AML-193 (cell line): ENCODE results near the gene MAMLD1.
A peak's percentile ranks its signal among the peaks of the same experiment; 100 is the strongest.

Source experiments
- DNase-seq, 2 experiments: peaks; one replicate each; lab custom pipeline; 2025; lab: John Stamatoyannopoulos, UW

Gene MAMLD1

DNA sequence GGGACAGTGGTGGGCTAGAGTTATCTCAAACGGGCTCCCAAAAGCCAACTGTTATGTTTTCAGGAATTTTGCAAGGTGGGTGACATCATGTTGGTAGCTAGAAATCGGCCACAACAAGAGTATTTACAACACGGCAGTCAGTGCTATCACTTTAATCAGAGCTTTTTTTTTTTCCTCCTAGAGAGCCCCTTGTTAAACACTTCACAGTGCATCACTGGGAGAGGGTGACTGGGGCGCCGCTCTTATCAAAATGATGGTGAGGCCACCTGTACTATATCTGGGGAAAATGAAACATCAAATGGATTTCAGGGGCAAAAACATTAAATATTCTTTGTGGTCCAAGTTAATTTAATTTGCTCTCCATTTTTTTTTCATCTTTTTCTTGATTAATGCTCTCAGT, 44.9 kb downstream of the MAMLD1 start:
- no peak for DNase-seq

DNA sequence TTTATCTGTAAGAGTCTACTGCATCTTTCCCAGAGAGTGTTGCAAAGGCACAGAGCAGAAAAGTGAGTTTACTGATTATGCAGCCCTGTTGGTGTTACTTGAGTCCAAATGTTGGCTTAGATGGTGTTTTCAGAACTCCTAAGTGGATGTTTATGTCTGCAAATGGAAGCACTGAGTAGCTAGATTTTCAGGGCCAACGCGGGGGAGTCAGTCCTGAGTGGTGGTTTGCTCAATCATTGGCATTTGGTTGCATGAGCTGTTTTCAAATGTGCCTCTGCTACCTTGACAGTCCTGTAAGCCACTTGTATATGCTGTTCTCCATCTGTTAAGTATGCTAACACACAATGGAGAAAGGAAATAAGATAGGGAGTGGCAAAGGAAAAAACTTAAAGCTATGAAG, 45.4 kb downstream of the MAMLD1 start:
- no peak for DNase-seq

DNA sequence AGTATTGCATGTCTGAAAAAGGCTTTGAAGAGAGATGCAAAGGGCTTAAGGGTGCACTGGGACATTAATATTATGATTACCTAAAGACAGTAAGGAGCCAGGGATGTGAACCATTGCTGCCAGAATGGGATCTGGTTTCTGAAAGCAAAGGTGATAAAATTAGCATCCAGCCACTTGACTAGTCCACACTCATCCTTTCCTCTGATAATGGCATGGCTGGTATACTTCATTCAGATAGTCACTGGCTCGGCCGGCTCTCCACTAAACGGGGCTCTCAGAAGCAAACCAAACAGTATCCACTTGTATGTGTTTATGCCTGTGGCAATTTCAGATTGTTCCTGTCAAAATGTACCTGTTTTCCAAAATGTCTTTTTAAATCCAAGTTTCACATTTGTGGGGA, 46.4 kb downstream of the MAMLD1 start:
- DNase-seq: no peak

DNA sequence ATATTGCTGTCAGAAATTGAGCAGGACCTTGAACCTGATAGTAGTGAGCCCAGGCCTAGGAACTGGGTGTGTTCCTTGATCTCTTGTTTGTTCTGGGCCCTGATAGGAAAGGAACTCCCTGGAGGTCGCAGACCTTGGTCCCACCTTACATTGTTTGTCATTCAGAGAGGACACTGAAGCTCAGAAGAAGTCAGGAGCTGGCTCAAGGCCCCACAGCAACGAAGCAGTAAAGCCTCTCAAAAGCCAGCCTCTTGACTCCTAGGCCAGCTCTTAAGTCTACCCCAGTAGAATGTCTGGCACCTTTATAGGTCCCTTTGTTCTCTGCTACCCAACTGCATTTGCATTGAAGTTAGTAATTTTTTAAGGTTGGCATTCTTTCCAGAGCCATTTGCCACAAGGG, 46.8 kb downstream of the MAMLD1 start:
- no peak for DNase-seq

DNA sequence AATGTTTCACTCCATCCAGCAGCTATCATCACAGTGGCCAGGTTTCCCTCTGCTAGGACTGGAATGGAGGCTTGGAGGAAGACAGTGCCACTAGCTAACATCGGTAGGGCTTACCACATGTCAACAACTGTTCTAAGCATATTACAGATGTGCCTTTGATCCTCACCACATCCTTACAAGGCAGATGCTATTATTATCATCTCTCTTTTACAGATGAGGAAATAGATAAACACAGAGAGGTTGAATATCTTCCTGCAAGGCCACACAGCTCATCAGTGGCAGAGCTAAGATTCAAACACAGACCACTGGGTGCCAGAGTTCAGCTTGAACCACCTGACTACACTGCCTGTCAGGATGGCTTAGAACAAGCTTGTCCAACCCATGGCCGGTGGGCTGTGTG, 47.4 kb downstream of the MAMLD1 start:
- DNase-seq: no peak

DNA sequence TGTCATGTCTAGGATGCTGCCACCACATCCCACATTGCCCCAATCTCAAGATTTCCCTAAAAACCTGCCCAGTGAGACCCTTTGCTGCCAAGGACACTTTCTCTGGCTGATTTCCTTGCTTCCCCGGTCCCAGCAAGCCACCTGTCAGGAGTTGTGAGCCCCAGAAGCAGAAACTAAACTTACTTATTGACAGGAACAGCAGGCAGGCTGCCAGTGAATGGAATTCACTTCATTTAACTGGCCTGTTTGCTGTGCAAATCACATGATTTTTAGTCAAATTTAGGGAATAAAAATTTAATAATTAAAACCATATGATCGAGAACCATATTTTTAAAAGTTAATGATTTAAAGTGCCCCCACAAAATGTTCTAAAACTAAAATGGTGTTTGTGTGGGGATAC, 48.5 kb downstream of the MAMLD1 start:
- DNase-seq: no peak

DNA sequence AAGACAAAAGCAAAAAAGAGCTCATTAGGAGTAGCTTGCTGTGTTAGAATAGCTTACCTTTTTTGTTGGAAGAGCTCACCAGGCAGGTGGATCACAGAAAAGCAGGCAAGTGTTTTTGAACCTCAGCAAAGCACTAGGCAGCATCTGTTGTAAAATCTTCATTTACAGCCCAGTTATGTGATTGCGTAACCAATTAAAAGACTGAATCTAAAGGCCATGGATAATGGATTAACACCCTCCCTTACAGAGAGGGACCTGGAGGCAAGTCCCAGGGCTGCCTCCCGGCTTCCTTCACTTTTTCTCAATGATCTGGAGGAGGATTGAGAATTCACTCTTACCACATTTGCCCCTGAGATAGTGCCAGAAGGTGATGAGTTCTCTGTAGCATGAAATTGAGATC, 51.1 kb downstream of the MAMLD1 start:
- DNase-seq: no peak

DNA sequence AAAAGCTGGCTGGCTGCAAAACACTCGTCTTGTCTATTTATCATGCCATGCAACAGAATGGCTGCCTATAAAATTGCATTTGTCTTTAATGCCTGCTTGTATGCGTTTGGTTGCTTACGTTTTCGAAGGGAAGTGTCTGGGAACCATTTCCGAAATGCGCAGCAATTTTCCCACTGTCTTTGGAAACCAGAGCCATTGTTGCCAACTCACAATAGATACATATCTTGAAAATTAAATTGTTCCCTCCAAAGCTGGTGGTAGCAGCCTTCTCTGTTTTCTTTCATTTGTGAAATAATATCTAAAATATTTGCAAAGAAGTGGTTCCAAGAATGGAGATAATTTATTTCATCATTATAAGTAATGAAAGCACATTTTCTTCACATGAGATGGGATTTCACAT, 53.4 kb downstream of the MAMLD1 start:
- DNase-seq: no peak

DNA sequence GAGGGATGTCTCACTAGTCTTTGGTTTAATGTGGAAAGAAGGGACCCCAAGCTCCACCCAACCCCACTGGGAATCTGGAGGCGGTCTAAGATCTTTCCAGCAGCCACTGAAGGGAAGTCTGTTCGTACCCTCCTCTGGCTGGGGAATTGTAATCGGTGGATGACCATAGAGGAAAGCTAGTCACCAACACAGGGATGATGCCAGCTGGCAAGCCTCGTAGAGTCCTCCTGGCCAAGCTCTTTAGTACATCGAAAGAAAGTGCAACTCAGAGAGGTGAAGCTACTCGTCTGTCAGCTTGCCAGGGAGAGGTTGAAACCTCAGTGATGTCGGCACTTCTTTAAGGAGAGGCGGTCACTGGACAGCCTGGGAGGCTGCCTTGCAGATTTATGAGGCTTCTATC, 58.7 kb downstream of the MAMLD1 start:
- DNase-seq: no peak

DNA sequence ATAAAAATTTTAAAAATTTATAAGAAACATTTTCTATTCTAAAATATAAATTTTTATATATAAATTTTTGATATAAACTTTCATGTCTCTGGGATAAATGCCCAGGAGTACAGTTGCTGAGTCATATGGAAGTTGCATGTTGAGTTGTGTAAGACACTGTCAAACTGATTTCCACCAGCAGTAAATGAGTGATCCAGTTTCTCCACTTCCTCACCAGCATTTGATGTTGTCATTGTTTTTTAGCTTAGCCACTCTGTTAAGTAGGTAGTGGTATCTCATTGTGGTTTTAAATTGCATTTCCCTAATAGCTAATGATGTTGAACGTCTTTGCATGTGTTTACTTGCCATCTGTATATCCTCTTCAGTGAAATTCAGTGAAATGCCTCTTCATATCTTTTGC, 66.5 kb downstream of the MAMLD1 start:
- DNase-seq: peak; percentile 77 to 78

DNA sequence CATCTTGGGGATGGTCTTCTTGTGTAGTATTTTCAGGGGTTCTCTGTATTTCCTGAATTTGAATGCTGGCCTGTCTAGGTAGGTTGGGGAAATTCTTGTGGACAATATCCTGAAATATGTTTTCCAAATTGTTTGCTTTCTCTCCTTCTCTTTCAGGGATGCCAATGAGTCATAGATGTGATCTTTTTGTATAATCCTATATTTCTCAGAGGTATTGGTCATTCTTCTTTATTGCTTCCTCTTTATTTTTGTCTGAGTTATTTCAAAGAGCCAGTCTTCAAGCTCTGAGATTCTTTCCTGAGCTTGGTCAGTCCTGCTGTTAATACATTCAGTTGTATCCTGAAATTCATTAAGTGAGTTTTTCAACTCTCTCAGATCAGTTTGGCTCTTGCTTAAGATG, 73.1 kb downstream of the MAMLD1 start:
- no peak for DNase-seq

DNA sequence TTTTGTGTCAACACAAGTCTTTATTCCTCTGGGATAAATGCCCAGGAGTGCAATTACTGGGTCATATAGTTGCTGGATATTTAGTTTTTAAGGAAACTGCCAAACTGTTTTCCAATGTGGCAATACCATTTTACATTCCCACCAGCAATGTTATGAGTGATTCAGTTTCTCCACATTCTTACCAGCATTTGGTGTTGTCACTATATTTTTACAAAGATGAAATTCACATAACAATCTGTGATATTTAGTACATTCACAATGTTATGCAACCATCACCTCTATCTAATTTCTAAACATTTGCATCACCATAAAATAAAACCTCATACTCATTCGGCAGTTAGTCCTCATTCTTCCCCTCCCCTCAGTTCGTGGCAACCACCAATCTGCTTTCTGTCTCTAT, 75.0 kb downstream of the MAMLD1 start:
- DNase-seq: no peak

DNA sequence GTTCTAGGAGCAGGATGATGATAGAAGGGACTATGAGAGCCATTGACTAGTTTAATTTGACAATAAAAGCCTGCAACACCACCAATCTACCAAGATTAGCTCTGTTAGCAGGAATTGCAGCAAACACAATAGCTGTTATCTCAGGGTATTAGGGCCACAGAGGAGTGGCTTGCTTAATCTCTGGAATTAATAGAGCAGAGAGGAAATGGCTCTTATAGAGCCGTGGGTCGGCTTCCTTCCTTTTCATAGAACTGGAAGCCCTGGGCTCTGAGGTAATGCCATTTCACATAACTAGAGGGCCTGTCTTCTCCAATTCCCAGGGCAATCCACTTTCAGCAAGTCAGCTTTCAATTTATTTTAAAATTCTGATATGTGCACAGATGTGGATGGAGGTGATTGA, 83.0 kb downstream of the MAMLD1 start:
- peak; percentile 28 to 54 for DNase-seq

DNA sequence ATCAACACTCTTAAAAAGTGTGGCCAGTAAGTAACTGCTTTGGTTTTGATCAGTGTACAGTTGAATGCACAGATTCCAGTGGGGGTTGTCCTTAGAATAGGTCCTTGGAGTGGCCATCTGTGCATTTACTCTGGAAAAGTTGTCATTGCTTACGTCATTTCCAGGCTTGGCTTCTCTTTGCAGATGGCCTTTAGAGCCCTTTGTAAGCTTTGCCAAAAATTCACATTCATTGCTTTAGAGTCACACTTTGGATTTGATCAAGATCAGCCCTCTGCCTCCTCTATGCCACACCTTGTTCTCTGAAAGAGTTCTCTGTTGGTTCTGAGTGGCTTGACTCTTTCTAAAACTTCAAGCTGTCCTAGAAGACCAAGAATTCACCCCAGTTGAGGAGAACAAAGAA, 83.9 kb downstream of the MAMLD1 start:
- DNase-seq: no peak

DNA sequence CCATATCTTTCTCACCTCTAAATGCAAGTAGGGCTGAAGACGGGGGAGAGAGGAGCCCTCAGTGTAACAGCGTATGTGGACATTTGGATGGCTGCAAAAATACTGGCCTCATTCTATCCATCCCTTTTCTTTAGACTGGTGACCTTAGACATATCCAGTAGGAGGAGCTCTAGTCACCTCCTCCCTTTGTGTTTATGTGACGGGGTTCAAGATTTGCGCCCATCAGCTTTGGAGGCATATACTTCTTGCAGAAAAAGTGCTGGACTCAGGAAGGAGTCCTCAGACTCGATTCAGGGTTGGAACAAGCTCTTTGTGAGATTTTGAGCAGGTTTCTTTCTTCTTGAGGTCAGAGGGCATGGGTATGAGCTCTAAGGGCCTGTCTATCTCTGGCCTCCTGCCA, 86.2 kb downstream of the MAMLD1 start:
- no peak for DNase-seq

DNA sequence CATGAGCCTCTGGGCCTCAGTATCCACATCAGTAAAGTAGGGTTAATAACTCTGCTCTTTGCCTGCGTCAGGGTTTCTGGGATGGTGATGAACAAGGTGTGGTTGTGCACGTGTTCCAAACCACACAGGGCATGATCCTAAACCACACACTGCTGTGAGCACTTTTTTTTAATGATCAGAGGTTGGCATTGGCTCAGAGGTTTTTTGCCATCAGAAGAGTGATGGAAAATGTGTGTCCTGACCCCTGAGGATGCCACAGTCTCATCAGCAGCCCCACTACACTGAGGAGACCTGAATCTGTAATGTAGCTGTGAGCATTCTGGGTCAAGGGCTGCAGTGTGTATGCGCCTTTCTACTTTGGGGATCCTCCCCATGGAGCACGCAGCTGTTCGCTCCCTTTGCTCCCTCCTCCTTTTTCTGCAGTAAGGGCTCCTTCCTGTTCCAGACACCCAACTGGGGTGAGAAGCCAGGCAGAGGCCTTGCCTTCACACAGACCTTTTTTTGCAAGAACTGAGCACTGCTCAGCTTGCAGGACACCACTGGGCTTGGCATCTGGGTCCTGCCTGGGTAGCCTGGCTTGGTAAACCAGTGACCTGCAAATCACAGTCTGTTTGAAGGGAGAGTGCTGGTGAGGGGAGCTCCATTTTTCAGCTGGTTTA, 87.5 kb downstream of the MAMLD1 start:
- DNase-seq: no peak

DNA sequence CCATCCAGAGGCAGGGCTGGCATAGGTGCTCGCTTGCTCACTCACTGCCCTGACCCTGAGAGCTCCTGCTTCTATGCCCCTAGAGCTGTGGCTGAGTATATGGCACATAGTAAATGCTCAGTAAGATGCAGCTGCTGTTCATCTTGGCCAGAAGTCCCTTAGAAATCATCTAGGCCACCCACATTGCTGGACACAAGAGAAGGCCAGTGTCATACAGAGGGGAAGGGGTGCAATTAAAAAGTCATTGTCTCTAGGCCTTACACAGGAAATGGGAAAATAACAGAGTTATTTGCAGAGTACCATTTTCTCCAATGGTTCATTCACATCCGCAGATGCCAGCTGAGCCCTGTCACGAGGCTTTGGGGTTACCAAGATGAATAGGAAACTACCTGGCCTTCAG, 88.8 kb downstream of the MAMLD1 start:
- no peak for DNase-seq

DNA sequence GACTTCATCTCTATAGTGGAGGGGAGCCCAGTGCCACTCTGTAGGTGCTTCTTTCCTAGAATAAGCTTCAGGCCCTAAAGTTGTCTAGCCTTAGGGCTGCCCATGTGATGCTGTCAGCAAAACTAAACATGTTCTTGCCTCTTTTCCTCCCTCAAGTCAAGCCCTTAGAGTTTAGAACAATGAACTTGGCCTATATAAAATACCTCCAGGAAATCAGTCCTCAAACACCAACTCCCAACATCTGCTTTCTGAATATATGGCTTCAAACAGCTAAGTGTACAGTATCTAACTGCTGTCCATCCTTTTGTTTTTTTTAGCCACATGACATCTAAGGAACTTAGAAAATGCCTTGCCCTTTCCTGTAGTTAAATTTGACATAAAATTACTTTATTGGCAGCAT, 91.0 kb downstream of the MAMLD1 start:
- no peak for DNase-seq

DNA sequence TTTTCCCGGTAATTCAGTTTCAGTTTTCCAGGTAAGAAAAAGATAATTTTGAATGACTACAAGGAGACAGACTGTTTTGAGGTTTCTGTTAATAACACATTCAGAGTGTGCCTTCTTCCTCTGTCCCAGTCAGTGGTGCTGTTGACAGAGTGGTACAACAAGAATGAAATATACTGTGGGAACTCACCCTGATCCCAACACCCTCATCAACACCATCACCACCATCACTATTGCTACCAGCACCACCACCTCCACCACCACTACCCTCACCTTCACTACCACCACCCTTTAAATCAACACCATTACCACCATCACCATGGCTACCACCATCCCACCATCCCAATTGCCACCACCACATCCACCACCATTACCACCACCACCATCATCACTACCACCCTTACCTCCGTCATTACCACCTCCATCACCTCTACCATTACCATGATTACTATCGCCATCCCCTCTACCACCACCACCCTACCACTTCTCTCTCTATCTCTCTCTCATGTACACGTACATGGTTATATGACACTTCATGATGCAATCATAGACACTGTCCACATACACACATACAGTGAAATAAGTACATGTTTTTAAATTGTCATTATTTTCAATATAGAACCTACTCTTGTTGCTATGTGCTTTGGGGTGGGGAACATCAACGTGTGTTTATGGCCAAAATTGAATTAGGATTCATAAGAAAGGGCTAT, 91.5 kb downstream of the MAMLD1 start:
- DNase-seq: no peak

DNA sequence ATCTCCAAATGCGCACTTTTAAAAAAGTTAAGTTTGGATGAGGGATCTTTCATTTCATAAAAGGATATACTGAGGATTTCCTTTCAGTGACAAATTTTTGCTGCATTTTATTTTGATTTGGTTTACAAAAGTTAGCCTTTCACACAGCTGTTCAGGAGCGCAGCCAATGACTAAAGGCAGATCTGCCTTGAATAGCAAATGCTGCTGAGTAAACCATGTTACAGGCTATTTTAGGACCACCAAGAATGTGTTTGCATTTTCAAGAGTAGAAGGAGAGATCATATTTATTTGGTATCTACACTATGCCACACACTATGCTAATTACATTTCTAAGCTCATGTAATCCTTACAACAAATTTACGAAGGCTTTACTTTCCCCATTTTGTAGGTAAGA, 92.1 kb downstream of the MAMLD1 start:
- DNase-seq: no peak

DNA sequence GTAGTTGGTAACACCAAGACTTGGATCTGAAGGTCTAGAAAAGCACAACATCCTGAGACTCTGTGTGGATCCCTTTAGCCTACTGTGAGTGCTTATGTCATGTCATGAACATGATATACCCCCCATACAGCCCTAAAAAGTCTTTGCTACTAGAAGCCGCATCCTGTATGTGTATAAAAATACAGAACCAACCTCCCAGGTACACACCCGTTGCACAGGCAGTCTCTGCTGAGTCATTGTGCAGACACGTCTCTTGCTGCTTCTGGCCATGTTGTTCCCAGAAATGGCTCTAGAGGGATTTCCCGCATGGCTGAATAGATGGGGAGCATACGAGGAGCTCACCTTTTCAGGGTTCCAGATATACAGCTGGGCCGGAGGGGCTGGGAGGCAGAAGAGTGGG, 93.3 kb downstream of the MAMLD1 start:
- no peak for DNase-seq

DNA sequence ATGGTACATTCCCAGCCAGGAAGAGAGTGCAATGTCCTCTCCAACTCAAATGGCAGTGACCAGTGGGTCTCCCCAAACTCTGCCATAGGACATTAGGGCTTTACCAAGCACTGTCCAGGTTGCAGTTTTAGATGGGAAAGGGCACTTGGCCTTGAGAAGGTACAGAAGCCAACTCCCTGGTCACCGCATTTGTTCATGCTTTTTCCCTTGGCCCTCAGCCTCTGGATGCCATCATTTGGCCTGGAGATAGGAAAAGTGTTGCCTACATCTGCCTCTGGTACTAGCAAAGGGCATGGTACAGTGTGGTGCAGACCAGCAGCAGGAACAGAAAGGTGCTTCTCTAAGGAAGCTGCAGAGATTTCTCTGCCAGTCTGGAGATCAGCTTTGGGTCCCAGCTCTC, 93.8 kb downstream of the MAMLD1 start:
- DNase-seq: no peak

DNA sequence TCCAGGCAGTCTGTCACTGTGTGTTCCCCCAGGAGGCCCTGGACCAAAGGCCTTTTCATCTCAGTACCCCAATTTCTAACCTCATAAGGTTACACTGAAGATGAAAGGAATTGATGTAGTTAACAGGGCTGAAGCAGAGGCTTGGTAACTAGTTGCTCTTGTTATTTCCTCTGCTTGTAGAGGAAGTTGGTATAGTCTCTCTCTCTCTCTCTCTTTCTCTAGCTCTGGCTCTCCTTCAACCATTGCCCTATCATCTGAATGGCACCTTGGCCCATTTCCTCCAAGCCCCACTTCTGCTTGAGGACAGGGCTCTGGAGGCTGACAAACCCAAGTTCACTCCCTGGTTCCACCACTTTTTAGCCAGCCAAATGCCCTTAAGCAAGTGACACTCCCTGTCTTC, 96.1 kb downstream of the MAMLD1 start:
- no peak for DNase-seq

DNA sequence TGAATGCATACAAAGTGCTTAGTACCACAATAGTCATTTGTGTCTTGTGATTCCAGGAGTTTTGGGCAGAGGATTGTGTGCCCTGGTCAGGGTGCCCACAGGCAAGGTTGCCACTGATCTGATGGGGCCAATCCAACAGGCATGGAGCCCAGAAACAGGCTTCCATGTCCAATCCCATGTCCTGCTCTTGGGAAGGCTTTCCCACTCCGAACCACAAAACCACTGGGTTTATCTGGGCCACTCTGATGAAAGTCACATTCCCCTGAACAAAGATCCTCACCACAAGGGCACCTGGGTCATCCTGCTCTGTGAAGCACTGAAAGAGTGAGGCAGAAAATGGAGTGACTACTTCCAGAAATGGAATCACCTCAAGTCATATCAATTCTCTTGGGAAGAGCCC, 96.9 kb downstream of the MAMLD1 start:
- no peak for DNase-seq
